ENCODE measurements around the gene KATNAL1.
"Not testable (repeated sequence)": the region's sequence is repeated elsewhere in the genome, so short reads cannot be mapped to it uniquely, and the experiment has no call there.

KATNAL1 gene

GRCh38 chr13:30292325-30292724 lies 15.0 kb downstream of the KATNAL1 start:
- no peak for DNase-seq (ENCODE audit: low spot score)

GRCh38 chr13:30290812-30291436 lies 16.4 kb downstream of the KATNAL1 start:
- no peak for DNase-seq (ENCODE audit: low spot score)

DNA sequence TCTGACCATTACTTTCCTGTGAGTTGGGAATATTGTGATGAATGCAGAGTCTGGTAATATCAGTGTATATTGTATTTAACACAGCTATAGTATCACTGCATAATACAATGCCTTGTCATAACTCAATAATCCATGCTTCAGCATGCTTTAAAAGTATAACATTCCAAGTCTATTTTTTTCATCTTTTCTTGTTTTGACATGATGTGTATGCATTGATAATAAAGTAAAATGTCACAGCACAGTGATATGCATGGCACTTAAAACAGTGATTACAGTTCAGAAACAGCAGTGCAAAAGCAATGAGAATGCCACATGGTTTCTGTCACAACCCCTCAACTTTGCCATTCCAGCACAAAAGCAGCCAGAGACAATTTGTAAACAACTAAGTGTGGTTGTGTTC lies 17.8 kb downstream of the KATNAL1 start:
- DNase-seq (ENCODE audit: low spot score): no peak

DNA sequence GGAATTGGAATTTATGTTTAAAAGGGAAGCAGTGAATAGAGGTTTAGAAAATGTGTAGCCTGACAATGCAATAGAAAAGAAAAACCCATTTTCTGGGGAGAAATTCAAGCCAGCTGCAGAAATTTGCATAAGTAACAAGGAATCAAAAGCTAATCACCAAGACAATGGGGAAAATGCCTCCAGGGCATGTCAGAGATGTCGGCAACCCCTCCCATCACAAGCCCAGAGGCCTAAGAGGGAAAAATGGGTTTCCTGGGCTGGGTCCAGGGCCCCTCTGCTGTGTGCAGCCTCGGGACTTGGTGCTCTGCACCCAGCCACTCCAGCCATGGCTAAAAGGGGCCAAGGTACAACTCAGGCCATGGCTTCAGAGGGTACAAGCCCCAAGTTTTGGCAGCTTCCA lies 21.3 kb downstream of the KATNAL1 start:
- not testable (repeated sequence) for DNase-seq (ENCODE audit: low spot score)

DNA sequence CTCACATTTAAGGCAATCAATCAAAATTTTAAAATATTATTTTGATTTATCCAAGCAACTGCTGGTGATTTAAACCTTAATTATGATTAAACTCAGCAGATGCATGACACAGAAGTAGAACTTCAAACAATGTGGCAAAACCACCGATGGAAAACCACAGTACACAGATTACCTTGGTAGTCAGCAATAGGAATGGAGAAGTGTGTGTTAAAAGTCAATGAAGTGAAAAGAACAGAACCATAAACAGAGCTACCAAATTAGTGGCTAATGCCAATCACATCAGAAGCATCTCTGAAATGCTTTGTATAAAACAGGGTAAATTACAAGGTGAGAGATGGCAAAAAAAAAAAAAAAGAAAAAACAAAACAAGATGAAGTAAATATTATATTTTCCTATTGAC lies 31.2 kb downstream of the KATNAL1 start:
- no peak for DNase-seq (ENCODE audit: low spot score)

DNA sequence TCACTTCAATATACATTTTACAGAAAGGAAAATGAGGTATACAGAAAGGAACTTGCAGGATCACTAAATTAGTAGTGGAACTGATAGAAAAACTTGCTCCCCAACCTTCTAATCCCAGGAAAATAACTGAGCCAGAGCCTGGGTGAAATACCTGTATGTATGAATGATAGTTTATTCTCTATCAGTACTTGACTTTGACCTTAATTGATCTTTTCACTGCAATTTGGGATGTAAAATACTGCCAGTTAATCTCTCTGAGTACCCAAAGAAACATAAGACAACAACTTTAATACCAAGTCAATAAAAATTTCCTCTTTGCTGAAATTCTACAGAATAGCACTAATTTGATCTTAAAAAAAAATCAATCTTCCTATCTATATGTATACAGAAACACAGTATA lies 33.3 kb downstream of the KATNAL1 start:
- DNase-seq (ENCODE audit: low spot score): no peak

DNA sequence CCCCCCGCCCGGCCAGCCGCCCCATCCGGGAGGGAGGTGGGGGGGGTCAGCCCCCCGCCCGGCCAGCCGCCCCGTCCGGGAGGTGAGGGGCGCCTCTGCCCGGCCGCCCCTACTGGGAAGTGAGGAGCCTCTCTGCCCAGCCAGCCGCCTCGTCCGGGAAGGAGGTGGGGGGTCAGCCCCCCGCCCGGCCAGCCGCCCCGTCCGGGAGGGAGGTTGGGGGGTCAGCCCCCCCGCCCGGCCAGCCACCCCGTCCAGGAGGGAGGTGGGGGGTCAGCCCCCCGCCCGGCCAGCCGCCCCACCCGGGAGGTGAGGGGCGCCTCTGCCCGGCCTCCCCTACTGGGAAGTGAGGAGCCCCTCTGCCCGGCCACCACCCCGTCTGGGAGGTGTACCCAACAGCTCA lies 37.3 kb downstream of the KATNAL1 start:
- DNase-seq (ENCODE audit: low spot score): not testable (repeated sequence)

DNA sequence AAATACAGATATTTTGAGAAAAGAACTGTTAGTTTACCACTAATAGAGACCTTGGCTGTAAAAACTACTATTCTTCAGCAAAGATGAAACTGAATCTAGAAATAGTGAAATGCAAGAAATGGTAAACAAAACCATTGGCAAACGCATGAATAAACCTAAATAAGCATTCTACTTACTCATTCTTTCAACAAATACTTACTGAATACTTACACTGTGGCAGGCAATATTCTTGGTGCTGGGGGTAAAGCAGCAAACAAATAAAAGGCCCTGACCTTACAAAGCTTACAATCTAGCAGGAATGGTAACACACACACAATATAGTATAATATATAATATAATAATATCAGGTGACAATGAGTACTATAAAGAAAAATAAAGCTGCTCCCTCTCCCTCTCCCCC lies 38.7 kb downstream of the KATNAL1 start:
- no peak for DNase-seq (ENCODE audit: low spot score)

DNA sequence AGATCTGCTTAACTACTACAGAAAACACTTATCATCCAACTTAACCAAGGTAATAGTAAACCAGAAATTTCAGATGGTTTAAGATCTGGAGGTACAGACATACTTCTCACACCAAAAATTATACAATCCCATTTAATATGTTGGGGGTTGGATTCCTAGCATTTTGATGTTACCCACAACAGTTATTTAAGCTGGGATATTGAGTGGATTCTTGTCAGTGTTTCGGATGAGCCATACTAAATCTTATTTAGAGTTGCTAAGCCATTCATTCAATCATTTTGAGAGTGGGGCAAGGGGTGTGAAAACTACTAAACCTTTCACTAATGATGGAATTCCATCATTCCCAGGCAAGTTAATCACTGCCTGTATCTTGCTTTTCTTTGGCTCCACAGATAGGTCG lies 40.6 kb downstream of the KATNAL1 start:
- DNase-seq (ENCODE audit: low spot score): no peak

- not testable (repeated sequence) for DNase-seq (ENCODE audit: low spot score)
Observed at GRCh38 chr13:30259149-30259733, 48.1 kb downstream of the KATNAL1 start.

GRCh38 chr13:30257468-30258099 lies 49.8 kb downstream of the KATNAL1 start:
- DNase-seq (ENCODE audit: low spot score): no peak

DNA sequence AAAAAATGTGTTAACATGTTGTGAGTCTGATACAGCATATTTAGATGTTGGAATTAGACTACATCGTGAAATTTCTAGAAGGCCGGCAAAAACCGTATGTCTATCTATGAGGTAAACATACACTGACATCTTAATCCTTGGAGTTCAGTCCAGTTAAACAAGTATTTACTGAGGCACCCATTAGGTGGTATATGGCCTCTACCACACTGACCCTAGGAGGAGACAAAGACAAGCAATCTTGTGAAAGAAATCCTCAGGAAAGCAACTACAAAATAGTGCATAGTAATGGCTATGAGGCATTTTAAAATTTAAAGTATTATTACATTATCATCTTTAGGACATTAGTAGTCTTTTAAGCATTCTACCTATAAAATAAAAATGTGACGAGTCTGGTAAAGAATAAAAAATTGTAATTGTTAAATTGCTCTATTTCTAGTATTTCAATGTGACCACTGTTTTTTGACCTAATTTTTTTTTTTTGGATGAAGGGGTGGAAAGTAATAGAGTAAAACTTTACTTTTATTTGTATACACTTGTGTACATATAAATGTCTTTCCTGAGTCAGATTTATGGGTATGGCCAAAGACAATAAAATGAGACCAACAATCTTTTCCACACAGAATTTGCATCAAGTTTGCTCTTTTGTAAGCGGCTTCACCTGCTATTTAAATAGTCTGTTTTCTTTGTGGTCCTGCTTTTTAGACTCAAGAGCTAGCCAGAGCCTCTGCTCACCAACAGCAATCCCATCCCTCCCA lies 50.5 kb downstream of the KATNAL1 start:
- no peak for DNase-seq (ENCODE audit: low spot score)

DNA sequence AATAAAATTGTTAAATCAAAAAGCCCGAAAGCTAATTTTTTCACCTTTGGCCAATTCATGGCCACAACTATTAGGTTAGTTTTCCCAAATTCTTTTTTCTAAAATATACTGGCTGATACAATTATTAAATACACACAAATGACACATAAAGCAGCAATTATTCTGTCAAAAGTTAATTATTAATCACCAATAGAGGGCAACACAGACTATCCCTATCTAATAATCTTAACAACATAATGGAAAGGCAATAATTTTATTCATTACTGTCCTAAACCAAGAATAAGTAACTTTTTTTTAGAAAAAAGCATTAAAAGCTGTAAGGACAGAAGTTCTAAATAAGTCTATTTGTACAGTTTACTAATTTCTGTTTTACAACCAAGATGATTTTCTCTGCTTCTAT lies 51.7 kb downstream of the KATNAL1 start:
- DNase-seq (ENCODE audit: low spot score): no peak

GRCh38 chr13:30253830-30254229 lies 53.5 kb downstream of the KATNAL1 start:
- DNase-seq (ENCODE audit: low spot score): peak; percentile 44

DNA sequence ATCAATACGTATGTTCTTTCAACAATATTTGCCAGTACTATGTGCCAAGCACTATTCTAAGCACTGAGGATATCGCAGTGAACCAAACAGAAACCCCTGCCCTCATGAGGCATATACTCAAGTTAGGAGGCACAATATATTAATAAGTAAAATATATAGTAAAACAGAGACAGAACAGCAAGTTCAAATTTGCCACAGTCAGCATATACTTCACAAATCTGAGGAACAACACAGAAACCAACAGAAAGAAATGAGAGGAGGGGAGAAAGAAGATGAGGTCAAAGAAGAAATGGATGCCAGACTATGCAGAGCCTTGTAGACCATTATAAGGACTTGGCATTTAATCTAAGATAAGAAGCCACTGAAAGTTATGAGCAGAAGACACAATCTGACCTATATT lies 59.9 kb downstream of the KATNAL1 start:
- DNase-seq (ENCODE audit: low spot score): no peak

GRCh38 chr13:30241532-30241931 lies 65.8 kb downstream of the KATNAL1 start:
- peak; percentile 79 for DNase-seq (ENCODE audit: low spot score)

DNA sequence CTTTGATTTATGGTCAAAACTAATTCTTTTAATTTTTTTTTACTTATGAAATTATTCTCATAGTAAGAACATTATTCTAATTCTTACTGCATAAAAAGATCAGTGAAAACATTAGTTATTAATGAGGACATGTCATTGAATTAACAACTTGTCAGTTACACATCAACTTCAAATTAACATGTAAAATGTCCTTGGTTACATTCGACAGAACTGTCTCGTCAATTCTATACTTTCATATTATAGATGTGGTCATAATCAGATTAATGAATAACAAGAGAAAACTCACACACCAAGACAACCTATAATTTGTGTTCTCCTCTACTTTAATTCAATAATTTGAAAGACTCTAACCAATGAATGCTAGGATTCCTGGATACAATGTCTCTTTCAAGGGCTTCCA lies 66.7 kb downstream of the KATNAL1 start:
- no peak for DNase-seq (ENCODE audit: low spot score)

DNA sequence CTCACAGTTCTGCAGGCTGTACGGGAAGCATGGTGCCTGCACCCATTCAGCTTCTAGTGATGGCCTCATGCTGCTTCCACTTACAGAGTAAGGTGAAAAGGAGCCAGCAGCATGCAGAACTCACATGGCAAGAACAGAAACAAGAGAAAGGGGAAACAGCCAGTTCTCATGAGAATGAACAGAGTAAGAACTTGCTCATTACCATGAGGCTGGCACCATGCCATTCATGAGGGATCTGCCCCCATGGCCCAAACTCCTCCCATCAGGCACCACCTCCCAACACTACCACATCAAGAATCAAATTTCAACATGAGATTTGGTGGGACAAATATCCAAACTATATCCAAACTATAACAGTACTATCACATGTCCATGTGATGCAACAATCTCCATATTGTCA lies 72.1 kb downstream of the KATNAL1 start:
- no peak for DNase-seq (ENCODE audit: low spot score)

DNA sequence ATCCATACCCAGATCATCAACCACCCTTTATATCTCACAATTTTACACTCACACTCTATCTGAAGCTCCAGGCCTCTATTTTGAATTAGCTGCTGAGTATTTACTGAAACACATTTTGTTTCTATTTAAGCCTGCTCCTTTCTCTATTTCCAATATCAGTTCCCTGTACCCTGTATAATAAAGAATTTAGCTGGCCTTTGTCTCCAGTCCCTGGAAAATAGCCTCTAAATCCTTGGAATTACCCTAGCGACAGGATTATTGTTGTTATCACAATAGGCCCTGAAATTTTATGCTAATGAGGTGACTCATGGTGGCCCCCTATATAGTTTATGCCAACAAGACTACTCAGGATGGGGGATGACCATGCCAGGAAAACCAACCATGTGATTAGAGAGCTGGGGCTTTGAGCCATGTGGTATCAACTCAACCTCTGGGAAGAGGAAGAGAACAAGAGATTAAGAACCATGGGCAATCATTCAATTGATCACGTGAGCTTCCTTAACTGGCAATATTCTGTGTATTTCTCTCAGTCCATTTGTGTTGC lies 72.7 kb downstream of the KATNAL1 start:
- no peak for DNase-seq (ENCODE audit: low spot score)

- peak; percentile 77 for DNase-seq (ENCODE audit: low spot score)
Observed at GRCh38 chr13:30224732-30225131, 82.6 kb downstream of the KATNAL1 start.

- peak; percentile 39 for DNase-seq (ENCODE audit: low spot score)
Observed at GRCh38 chr13:30222254-30222653, 85.1 kb downstream of the KATNAL1 start.

GRCh38 chr13:30216111-30216510 lies 91.2 kb downstream of the KATNAL1 start:
- no peak for DNase-seq (ENCODE audit: low spot score)

DNA sequence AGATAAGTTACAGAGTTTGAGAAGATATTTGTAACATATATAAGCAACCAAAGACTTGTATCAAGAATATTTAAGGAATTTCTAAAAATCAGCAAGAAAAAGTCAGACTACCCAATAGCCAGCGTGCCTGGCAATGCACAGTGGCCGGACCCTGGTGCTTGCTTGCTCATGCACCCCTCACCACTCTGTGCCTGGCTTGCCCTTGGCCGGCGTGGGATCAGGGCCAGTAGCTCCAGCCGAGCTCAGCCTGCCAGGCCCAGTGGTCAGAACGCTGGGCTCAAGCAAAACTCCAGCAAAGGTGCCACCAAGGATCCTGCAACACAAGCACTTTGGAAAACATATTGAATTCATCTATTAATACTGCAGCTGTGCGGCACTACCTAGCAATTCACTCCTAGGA lies 95.1 kb downstream of the KATNAL1 start:
- DNase-seq (ENCODE audit: low spot score): no peak

Measured in activated CD4-positive, alpha-beta T cell treated with anti-CD3 and anti-CD28 coated beads, Interleukin-2, Interleukin-4, amounts not matched to agents 100 ng/mL and 50 ng/mL, durations not matched to agents 16 hours and 8 hours (primary cell).